GM21390 (cell line): ENCODE results near the gene CFAP58.

ENCODE experiments used
- ATAC-seq: cut with Tn5 transposase; IDR thresholded peaks from one replicate; pipeline ENCODE4 v1.9.1; 2021; ENCODE audit not compliant: unreplicated experiment

The CFAP58 gene

DNA sequence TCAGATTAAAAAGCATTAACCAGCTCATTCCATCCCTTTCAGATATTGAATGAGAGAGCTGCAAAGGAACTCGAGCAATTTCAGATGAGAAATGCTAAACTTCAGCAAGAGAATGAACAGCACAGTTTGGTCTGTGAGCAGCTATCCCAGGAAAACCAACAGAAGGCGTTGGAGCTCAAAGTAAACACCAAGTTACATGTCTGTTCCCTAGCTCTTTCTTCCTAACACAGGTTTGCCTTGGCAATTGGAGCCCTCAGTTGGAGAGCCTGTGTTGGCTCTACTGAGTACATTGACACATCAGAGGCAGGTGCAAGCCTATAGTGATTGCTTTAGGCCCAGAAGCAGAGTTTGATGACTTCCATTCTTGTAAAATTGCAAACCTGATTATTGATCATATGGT is 14.7 kb downstream of the CFAP58 start:
- no peak for ATAC-seq

- no peak for ATAC-seq
Observed at GRCh38 chr10:104371753-104372152, 18.1 kb downstream of the CFAP58 start.

- no peak for ATAC-seq
Observed at GRCh38 chr10:104374591-104374990, 21.0 kb downstream of the CFAP58 start.

DNA sequence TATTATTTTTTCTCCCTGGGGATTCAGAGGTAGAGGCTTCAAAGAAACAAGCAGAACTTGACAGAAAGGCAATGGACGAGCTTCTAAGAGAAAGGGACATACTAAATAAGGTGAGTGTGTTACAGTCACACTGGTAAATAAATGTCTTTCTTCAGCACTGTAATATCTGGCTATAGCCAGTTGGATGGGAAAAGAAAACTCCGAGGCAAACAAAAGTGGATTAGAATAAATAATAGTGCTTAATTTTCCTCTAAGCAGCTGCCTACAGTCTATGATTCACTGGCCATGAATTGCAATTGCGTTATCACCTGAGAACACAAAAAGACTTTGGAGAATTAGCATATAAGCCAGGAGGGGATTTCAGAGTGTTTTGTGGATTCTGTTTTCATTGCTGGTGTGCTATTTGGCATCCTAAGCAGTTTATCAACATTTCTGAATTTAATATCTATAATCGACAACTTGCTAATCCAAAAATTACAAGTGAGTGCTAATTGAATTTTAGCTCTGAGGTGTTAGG is 23.2 kb downstream of the CFAP58 start:
- ATAC-seq: no peak

GRCh38 chr10:104380336-104380735 is 26.7 kb downstream of the CFAP58 start:
- no peak for ATAC-seq

DNA sequence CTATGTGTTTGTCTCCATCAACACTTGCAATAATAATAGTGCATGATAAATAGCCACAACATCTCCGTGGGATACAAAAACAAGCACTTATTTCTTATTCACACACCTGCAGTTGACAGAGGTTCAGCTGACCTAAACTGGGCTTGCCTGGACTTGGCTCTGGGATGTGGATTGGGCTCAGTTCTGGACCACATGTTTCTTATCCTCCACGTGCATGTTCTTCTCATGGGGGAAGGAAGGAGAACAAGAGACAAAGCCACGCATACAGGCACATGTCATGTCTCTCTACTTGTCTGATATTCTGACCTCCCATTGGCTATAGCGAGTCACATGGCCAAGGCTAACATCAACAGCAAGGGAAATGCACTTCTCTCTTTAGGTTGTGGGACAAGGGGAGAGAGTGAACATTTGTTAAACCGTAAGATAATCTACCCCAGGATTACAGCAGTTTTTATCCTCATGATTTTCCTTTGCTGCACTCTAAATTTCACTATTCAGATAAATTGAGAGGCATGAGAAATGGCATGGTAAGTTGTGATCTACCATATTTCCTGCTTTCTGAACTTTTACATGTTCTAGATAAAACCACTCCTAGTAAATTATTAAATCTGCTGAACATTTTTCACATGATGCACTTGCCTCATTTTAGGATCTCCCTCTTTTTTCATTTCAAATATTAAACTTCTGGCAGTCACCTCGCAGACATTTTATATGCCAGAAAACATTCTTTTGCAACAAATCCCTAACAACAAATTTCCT is 33.7 kb downstream of the CFAP58 start:
- ATAC-seq: peak; percentile 57

- ATAC-seq: no peak
Observed at GRCh38 chr10:104388830-104389229, 35.2 kb downstream of the CFAP58 start.

- no peak for ATAC-seq
Observed at GRCh38 chr10:104391150-104391968, 37.7 kb downstream of the CFAP58 start.

DNA sequence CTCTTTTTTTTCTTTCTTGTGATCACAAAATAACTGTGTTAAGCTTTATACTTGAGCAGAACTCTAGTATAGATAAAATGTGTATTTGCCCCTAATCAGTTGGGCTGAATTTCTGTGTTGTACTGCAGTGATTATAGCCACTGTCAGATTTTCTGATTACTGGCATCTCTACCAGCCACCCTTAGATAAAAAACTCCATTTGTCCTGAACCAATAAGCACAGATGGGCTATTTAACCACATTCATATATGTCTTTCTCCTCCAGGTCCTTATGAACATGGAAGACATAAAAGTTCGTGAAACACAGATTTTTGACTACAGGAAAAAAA is 38.3 kb downstream of the CFAP58 start:
- ATAC-seq: no peak

- no peak for ATAC-seq
Observed at GRCh38 chr10:104393387-104393786, 39.8 kb downstream of the CFAP58 start.

GRCh38 chr10:104396581-104396980 is 42.9 kb downstream of the CFAP58 start:
- no peak for ATAC-seq

DNA sequence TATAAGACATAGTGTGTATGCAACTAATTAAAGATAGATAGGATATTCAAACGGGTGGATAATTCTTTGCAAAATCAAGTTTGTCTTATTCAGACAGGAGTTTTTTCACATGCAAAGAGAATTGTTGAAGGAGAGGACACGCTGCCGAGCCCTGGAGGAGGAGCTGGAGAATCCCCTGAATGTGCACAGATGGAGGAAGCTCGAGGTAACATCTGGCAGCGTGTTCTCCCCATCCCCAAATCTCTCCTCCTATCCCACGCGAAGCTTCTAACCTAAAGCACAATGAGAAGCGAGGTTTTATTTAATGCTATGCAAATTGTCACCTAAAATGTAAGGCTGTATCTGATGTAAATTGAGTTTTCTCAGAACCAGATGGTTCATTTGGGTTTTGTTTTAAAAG is 50.0 kb downstream of the CFAP58 start:
- no peak for ATAC-seq

GRCh38 chr10:104406715-104407650 is 53.4 kb downstream of the CFAP58 start:
- no peak for ATAC-seq

GRCh38 chr10:104413528-104413927 is 59.9 kb downstream of the CFAP58 start:
- no peak for ATAC-seq

DNA sequence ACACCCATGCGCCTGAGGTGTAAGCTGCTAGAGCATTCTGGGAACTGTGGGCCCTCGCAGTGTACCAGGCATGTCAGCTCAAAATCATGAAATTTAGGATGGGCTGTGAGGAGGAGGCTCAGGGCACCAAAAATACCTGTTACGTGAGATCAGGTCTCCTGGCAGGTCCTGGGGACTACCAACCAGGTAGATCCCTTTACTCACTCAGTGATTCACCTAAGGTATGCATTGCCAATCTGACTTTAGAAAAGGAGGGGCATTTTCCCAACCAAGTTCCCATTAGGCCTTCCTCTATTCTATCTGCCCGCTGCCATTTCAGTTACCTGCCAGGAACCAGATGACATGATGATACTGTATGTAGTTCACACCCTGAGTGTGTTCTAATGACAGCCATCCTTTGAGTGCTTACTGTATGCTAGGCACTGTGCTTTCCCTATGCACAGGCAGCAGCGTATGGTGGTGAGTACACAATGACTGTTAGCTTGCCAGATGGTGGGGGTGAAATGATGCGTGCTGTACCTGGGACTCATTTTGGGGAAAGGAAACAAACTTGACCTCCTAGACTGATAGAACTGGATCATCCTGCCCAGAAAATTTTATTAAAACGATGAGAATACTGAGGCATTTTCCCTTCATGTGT is 62.0 kb downstream of the CFAP58 start:
- ATAC-seq: no peak

DNA sequence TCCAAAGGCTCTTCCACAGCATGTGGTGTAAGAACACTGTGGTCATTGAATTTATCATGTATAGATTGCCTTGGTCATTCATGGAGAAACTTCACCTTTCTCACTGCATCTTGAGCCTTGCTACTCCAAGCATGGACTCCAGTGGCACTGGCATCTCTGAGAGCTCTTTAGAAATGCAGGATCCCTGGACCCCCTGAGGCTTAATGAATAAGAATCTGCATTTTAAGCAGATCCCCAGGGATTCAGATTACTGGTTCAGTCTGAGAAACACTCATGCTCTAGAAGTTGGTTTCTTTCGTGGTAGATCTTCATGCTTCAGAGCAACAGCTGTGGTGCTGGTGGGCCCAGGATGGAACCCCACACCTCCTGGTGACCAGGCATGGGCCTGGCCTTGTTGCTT is 63.2 kb downstream of the CFAP58 start:
- ATAC-seq: no peak

GRCh38 chr10:104417637-104418292 is 64.1 kb downstream of the CFAP58 start:
- ATAC-seq: no peak

- peak; percentile 89 for ATAC-seq
Observed at GRCh38 chr10:104424719-104425118, 71.1 kb downstream of the CFAP58 start.

GRCh38 chr10:104427989-104428388 is 74.4 kb downstream of the CFAP58 start:
- no peak for ATAC-seq

DNA sequence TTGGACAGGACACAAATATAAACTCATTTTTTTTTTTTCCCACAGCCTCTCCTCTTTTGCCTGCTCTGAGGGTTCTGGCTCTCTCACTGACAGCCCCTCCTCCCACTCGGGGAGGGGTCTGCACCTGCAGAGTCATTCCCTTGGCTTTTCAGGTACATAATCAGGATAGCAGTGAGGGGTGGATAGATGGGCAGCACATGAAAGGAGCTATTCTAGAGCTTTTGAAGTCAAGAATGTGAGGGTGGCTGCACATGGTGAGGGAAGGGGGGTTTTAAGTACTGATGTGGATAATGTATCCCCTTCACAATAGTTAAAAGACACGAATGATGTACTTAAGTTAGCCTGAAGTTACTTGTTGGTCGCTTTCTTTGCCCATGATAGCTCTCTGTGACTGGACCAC is 76.2 kb downstream of the CFAP58 start:
- ATAC-seq: no peak
